ENCODE data around the gene CCDC185. TPM values are rescaled to one million over a fixed set of nuclear protein-coding genes. Genes with fewer than 3 reads are reported as not detected.
"Not testable (repeated sequence)": the region's sequence is repeated elsewhere in the genome, so short reads cannot be mapped to it uniquely, and the experiment has no call there.

The CCDC185 gene
- total and polyA plus RNA-seq, 9 donors: 0.30 TPM; not detected in 8

GRCh38 chr1:223390618-223391017, 2.6 kb upstream of the CCDC185 start:
- DNase-seq: no peak
- Histone ChIP-seq H3K27ac (ENCODE audit: low read length) (no peak overlapping the region), H3K36me3 (ENCODE audit: control insufficient read depth, insufficient read depth, low read length) (no peaks in the 10 kb centered on the region), H3K9me3 (replicated peaks; ENCODE audit: control insufficient read depth, low read depth, low read length) (no peaks in the 10 kb centered on the region), H3K4me1 (ENCODE audit: control insufficient read depth, insufficient read depth, low read length) (peaks cover 7% of the 10 kb centered on the region), H3K4me3 (ENCODE audit: low read length) (no peak overlapping the region), H3K27me3 (ENCODE audit: control insufficient read depth, insufficient read depth, low read length) (peaks cover 37% of the 10 kb centered on the region)

- H3K9me3 ChIP-seq (replicated peaks; ENCODE audit: control insufficient read depth, low read depth, low read length): no peaks in the 10 kb centered on the region
- WGBS (ENCODE audit: insufficient coverage): 92% methylated on average over 27 of the region's 27 CpGs
- DNase-seq: no peak
- H3K4me3 ChIP-seq (ENCODE audit: low read length): no peak overlapping the region
- H3K4me1 ChIP-seq (ENCODE audit: control insufficient read depth, insufficient read depth, low read length): peaks cover 7% of the 10 kb centered on the region
- no peaks in the 10 kb centered on the region for H3K36me3 ChIP-seq (ENCODE audit: control insufficient read depth, insufficient read depth, low read length)
- no peak overlapping the region for H3K27ac ChIP-seq (ENCODE audit: low read length)
- peaks cover 37% of the 10 kb centered on the region for H3K27me3 ChIP-seq (ENCODE audit: control insufficient read depth, insufficient read depth, low read length)
Observed at GRCh38 chr1:223394242-223394641, 1.0 kb downstream of the CCDC185 start.

- WGBS (ENCODE audit: insufficient coverage): 97% methylated on average over 12 of the region's 13 CpGs
- Histone ChIP-seq H3K36me3 (ENCODE audit: control insufficient read depth, insufficient read depth, low read length) (no peaks in the 10 kb centered on the region), H3K4me3 (ENCODE audit: low read length) (no peak overlapping the region), H3K4me1 (ENCODE audit: control insufficient read depth, insufficient read depth, low read length) (peaks cover 7% of the 10 kb centered on the region), H3K9me3 (replicated peaks; ENCODE audit: control insufficient read depth, low read depth, low read length) (no peaks in the 10 kb centered on the region), H3K27me3 (ENCODE audit: control insufficient read depth, insufficient read depth, low read length) (peaks cover 37% of the 10 kb centered on the region), H3K27ac (ENCODE audit: low read length) (no peak overlapping the region)
- DNase-seq: no peak
Observed at GRCh38 chr1:223394706-223395105, 1.5 kb downstream of the CCDC185 start.

GRCh38 chr1:223399393-223399792, 6.2 kb downstream of the CCDC185 start:
- WGBS (ENCODE audit: insufficient coverage): no CpG with 5 or more reads among the region's 6 CpGs
- H3K36me3 ChIP-seq (ENCODE audit: control insufficient read depth, insufficient read depth, low read length): not testable (repeated sequence)

GRCh38 chr1:223401873-223402789, 8.9 kb downstream of the CCDC185 start:
- no CpG with 5 or more reads among the region's 2 CpGs for WGBS (ENCODE audit: insufficient coverage)
- Histone ChIP-seq H3K27me3 (ENCODE audit: control insufficient read depth, insufficient read depth, low read length) (no peaks in the 10 kb centered on the region), H3K27ac (ENCODE audit: low read length) (no peak overlapping the region), H3K4me3 (ENCODE audit: low read length) (no peak overlapping the region), H3K9me3 (replicated peaks; ENCODE audit: control insufficient read depth, low read depth, low read length) (no peaks in the 10 kb centered on the region), H3K36me3 (ENCODE audit: control insufficient read depth, insufficient read depth, low read length) (no peaks in the 10 kb centered on the region), H3K4me1 (ENCODE audit: control insufficient read depth, insufficient read depth, low read length) (no peaks in the 10 kb centered on the region)
- no peak for DNase-seq

More at GRCh38 chr1:223399393-223399792, 6.2 kb downstream of the CCDC185 start:
- H3K27ac ChIP-seq (ENCODE audit: low read length); H3K9me3 ChIP-seq (replicated peaks; ENCODE audit: control insufficient read depth, low read depth, low read length); H3K27me3 ChIP-seq (ENCODE audit: control insufficient read depth, insufficient read depth, low read length); DNase-seq; H3K4me1 ChIP-seq (ENCODE audit: control insufficient read depth, insufficient read depth, low read length); H3K4me3 ChIP-seq (ENCODE audit: low read length): not testable (repeated sequence)

GRCh38 chr1:223402790-223403142, 9.6 kb downstream of the CCDC185 start:
- Histone ChIP-seq H3K27me3 (ENCODE audit: control insufficient read depth, insufficient read depth, low read length) (no peaks in the 10 kb centered on the region), H3K27ac (ENCODE audit: low read length) (no peak overlapping the region), H3K9me3 (replicated peaks; ENCODE audit: control insufficient read depth, low read depth, low read length) (no peaks in the 10 kb centered on the region), H3K4me1 (ENCODE audit: control insufficient read depth, insufficient read depth, low read length) (no peaks in the 10 kb centered on the region), H3K4me3 (ENCODE audit: low read length) (no peak overlapping the region), H3K36me3 (ENCODE audit: control insufficient read depth, insufficient read depth, low read length) (no peaks in the 10 kb centered on the region)
- 54% methylated on average over 1 of the region's 2 CpGs for WGBS (ENCODE audit: insufficient coverage)
- DNase-seq: no peak

- WGBS (ENCODE audit: insufficient coverage): no CpG with 5 or more reads among the region's 3 CpGs
- Histone ChIP-seq H3K27me3 (ENCODE audit: control insufficient read depth, insufficient read depth, low read length) (no peaks in the 10 kb centered on the region), H3K9me3 (replicated peaks; ENCODE audit: control insufficient read depth, low read depth, low read length) (no peaks in the 10 kb centered on the region), H3K36me3 (ENCODE audit: control insufficient read depth, insufficient read depth, low read length) (no peaks in the 10 kb centered on the region), H3K4me3 (ENCODE audit: low read length) (no peak overlapping the region), H3K4me1 (ENCODE audit: control insufficient read depth, insufficient read depth, low read length) (no peaks in the 10 kb centered on the region), H3K27ac (ENCODE audit: low read length) (no peak overlapping the region)
- no peak for DNase-seq
Observed at GRCh38 chr1:223403184-223403815, 10.1 kb downstream of the CCDC185 start.

- WGBS (ENCODE audit: insufficient coverage): no CpG with 5 or more reads among the region's 3 CpGs
- Histone ChIP-seq H3K36me3 (ENCODE audit: control insufficient read depth, insufficient read depth, low read length) (no peaks in the 10 kb centered on the region), H3K4me3 (ENCODE audit: low read length) (no peak overlapping the region), H3K27me3 (ENCODE audit: control insufficient read depth, insufficient read depth, low read length) (no peaks in the 10 kb centered on the region), H3K4me1 (ENCODE audit: control insufficient read depth, insufficient read depth, low read length) (no peaks in the 10 kb centered on the region), H3K9me3 (replicated peaks; ENCODE audit: control insufficient read depth, low read depth, low read length) (no peaks in the 10 kb centered on the region), H3K27ac (ENCODE audit: low read length) (no peak overlapping the region)
- DNase-seq: no peak
Observed at GRCh38 chr1:223405507-223405906, 12.3 kb downstream of the CCDC185 start.

- no peak overlapping the region for H3K4me3 ChIP-seq (ENCODE audit: low read length)
- no peaks in the 10 kb centered on the region for H3K9me3 ChIP-seq (replicated peaks; ENCODE audit: control insufficient read depth, low read depth, low read length)
- H3K27ac ChIP-seq (ENCODE audit: low read length): no peak overlapping the region
- DNase-seq: no peak
- H3K4me1 ChIP-seq (ENCODE audit: control insufficient read depth, insufficient read depth, low read length): no peaks in the 10 kb centered on the region
- H3K27me3 ChIP-seq (ENCODE audit: control insufficient read depth, insufficient read depth, low read length): no peaks in the 10 kb centered on the region
- no peaks in the 10 kb centered on the region for H3K36me3 ChIP-seq (ENCODE audit: control insufficient read depth, insufficient read depth, low read length)
Observed at GRCh38 chr1:223410036-223410435, 16.8 kb downstream of the CCDC185 start.

- peak; percentile 19 for DNase-seq
- H3K4me1 ChIP-seq (ENCODE audit: control insufficient read depth, insufficient read depth, low read length): no peaks in the 10 kb centered on the region
- no peaks in the 10 kb centered on the region for H3K27me3 ChIP-seq (ENCODE audit: control insufficient read depth, insufficient read depth, low read length)
- H3K4me3 ChIP-seq (ENCODE audit: low read length): no peak overlapping the region
- H3K27ac ChIP-seq (ENCODE audit: low read length): no peak overlapping the region
- H3K36me3 ChIP-seq (ENCODE audit: control insufficient read depth, insufficient read depth, low read length): no peaks in the 10 kb centered on the region
- no peaks in the 10 kb centered on the region for H3K9me3 ChIP-seq (replicated peaks; ENCODE audit: control insufficient read depth, low read depth, low read length)
- WGBS (ENCODE audit: insufficient coverage): 80% methylated on average over 2 of the region's 2 CpGs
Observed at GRCh38 chr1:223411309-223411708, 18.1 kb downstream of the CCDC185 start.

Measured in muscle of leg (tissue), 11 donors.